Stimulated activated memory B cell treated with anti-CD40 and anti-IgM and Interleukin-4, amounts not matched to agents 10 μg/mL and 1 μg/mL and 100 μg/mL, for 72 hours (primary cell): ENCODE measurements around the gene PRDM1.

ENCODE experiments used
- ATAC-seq: fragments of 150-1000 bp; cut with Tn5 transposase; 2 replicates; pipeline ENCODE4 v1.10.0; 2021
- H3K27ac Mint-ChIP-seq: one replicate; pipeline ENCODE4 v1.8.0; 2022; ENCODE audit warnings: mild to moderate bottlenecking, mixed read lengths
- H3K27me3 Mint-ChIP-seq: one replicate; pipeline ENCODE4 v1.8.0; 2022; ENCODE audit warnings: mixed read lengths
- H3K36me3 Mint-ChIP-seq: one replicate; pipeline ENCODE4 v1.8.0; 2022; ENCODE audit warnings: mixed read lengths
- H3K4me1 Mint-ChIP-seq: one replicate; pipeline ENCODE4 v1.8.0; 2022; ENCODE audit warnings: mixed read lengths
- H3K4me3 Mint-ChIP-seq: one replicate; pipeline ENCODE4 v1.8.0; 2022; ENCODE audit warnings: mild to moderate bottlenecking, moderate library complexity, mixed read lengths
- H3K9me3 Mint-ChIP-seq: one replicate; pipeline ENCODE4 v1.8.0; 2022; ENCODE audit warnings: mixed read lengths

Gene PRDM1

GRCh38 chr6:106099235-106099537 is 13.1 kb downstream of the PRDM1 start:
- no peaks in the 10 kb centered on the region for H3K9me3 Mint-ChIP-seq
- ATAC-seq = no peak
- H3K27me3 Mint-ChIP-seq = no peaks in the 10 kb centered on the region
- peaks cover 8% of the 10 kb centered on the region for H3K36me3 Mint-ChIP-seq
- peak overlapping the region; percentile 96 for H3K27ac Mint-ChIP-seq
- peak overlapping the region; percentile 98 for H3K4me3 Mint-ChIP-seq
- H3K4me1 Mint-ChIP-seq = peaks cover 79% of the 10 kb centered on the region

DNA sequence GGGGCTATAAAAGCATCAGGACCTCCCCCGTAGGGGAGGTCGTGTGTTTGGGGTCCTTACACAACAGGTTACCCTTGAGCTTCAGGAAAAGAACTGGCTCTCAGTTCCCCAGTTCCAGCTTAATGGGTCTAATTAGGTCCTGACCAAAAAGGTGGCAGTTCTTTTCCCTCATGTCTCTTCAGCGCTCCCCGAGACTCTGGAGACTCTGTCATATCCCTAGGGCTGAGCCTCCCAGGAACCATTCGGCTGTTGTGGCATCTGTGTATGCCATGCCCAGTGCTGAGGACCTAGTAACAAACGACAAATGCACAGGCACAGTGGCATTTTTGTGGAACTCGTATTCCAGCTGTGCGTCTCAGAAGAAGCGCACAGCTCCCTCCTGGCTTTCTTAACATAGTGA is 14.6 kb downstream of the PRDM1 start:
- Mint-ChIP-seq H3K36me3 (peaks cover 19% of the 10 kb centered on the region), H3K4me1 (peaks cover 71% of the 10 kb centered on the region), H3K4me3 (no peak overlapping the region), H3K27ac (peak overlapping the region; percentile 45), H3K9me3 (no peaks in the 10 kb centered on the region), H3K27me3 (no peaks in the 10 kb centered on the region)
- no peak for ATAC-seq

DNA sequence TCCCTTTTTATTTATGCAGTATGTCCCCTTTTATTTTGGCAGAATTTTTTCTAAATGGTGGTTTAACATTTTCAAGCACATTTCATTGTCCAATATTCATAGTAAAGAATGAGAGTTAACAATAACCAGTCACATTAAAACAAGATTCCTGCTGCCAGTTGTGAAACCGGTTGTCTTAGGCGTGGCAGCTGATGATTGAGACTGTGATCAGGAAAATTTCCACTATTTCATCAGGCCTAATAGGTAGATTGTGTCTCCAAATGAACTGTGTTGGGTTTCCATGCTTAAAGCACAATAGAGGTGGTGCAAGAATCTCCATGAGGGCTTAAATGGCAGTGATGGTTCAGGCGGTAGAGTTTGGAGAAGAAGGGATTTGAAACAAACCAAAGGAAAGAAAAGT is 15.3 kb downstream of the PRDM1 start:
- Mint-ChIP-seq H3K27ac (peak overlapping the region; percentile 45), H3K27me3 (no peaks in the 10 kb centered on the region), H3K9me3 (no peaks in the 10 kb centered on the region), H3K4me3 (no peak overlapping the region), H3K4me1 (peaks cover 71% of the 10 kb centered on the region), H3K36me3 (peaks cover 21% of the 10 kb centered on the region)
- no peak for ATAC-seq

GRCh38 chr6:106102034-106102433 is 15.9 kb downstream of the PRDM1 start:
- peaks cover 26% of the 10 kb centered on the region for H3K36me3 Mint-ChIP-seq
- no peaks in the 10 kb centered on the region for H3K9me3 Mint-ChIP-seq
- peak; percentile 49 for ATAC-seq
- H3K4me3 Mint-ChIP-seq = no peak overlapping the region
- H3K27ac Mint-ChIP-seq = peak overlapping the region; percentile 45
- peaks cover 70% of the 10 kb centered on the region for H3K4me1 Mint-ChIP-seq
- no peaks in the 10 kb centered on the region for H3K27me3 Mint-ChIP-seq

DNA sequence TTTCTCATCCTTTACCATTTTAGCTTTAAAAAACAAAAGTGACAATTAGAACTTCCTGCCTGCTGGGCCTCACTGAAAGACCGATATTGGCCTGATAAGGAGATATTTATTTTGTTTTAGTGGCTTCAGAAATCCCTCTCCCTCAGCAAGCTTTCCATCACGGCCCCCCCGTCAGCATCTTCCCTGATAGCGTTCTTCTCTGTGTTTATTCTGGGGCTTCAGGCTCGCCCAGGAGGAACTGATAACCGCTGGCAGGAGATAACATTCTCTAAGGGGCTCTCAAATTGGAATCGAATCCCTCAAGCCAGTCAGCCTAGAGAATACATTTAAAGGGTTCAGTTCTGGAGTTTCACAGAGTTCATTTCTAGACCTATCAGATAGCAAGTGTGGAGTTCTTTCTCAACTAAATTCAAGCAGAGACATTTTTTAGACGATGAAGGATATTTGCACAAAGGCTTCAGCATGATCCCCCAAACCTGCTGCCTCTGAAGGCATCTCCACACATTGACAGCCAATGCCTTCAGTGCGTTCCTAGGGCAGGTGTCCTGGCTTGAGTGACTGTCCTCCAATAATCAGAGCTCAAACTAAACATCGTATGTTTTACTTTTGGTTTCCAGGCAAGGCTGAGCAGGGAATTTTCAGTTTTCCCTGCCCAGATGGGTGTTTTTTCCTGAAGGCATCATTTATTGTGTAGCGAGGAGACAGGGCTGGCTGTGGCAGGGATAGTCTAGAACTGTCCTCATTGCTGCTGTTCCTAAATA is 17.0 kb downstream of the PRDM1 start:
- Mint-ChIP-seq H3K9me3 (no peaks in the 10 kb centered on the region), H3K4me1 (peaks cover 59% of the 10 kb centered on the region), H3K36me3 (peaks cover 34% of the 10 kb centered on the region), H3K27me3 (no peaks in the 10 kb centered on the region), H3K4me3 (peak overlapping the region; percentile 44), H3K27ac (peak overlapping the region; percentile 22)
- no peak for ATAC-seq

DNA sequence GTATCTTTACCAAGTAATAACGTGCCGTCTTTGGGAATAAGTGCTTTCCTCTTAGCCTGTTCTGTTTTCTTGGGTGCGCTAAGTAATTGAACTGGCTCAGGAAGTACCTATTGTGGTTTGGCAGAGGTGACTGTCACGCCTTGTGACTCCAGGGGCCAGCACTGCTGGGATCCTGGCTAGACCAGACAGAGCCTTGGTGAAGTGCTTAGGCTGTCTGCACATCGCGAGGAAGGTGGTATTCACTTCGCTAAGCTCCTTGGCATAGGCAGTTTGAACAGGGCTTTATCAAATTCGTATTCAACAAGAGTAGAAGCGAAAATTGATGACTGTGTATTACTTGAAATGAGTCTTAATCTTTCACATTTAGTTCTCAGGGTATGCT is 17.6 kb downstream of the PRDM1 start:
- Mint-ChIP-seq H3K36me3 (peaks cover 39% of the 10 kb centered on the region), H3K27ac (peak overlapping the region; percentile 22), H3K4me3 (peak overlapping the region; percentile 44), H3K27me3 (no peaks in the 10 kb centered on the region), H3K4me1 (peaks cover 53% of the 10 kb centered on the region), H3K9me3 (no peaks in the 10 kb centered on the region)
- peak; percentile 68 for ATAC-seq

GRCh38 chr6:106104476-106104875 is 18.3 kb downstream of the PRDM1 start:
- Mint-ChIP-seq H3K4me1 (peaks cover 45% of the 10 kb centered on the region), H3K27ac (no peak overlapping the region), H3K9me3 (no peaks in the 10 kb centered on the region), H3K36me3 (peaks cover 39% of the 10 kb centered on the region), H3K4me3 (no peak overlapping the region), H3K27me3 (no peaks in the 10 kb centered on the region)
- ATAC-seq = no peak

- peaks cover 42% of the 10 kb centered on the region for H3K36me3 Mint-ChIP-seq
- no peaks in the 10 kb centered on the region for H3K9me3 Mint-ChIP-seq
- no peaks in the 10 kb centered on the region for H3K27me3 Mint-ChIP-seq
- H3K4me1 Mint-ChIP-seq = peaks cover 41% of the 10 kb centered on the region
- ATAC-seq = no peak
- H3K27ac Mint-ChIP-seq = no peak overlapping the region
- no peak overlapping the region for H3K4me3 Mint-ChIP-seq
Measured at GRCh38 chr6:106104941-106105340, 18.8 kb downstream of the PRDM1 start.

GRCh38 chr6:106105493-106105892 is 19.4 kb downstream of the PRDM1 start:
- H3K9me3 Mint-ChIP-seq = no peaks in the 10 kb centered on the region
- H3K27ac Mint-ChIP-seq = no peak overlapping the region
- peaks cover 45% of the 10 kb centered on the region for H3K36me3 Mint-ChIP-seq
- ATAC-seq = no peak
- no peaks in the 10 kb centered on the region for H3K27me3 Mint-ChIP-seq
- no peak overlapping the region for H3K4me3 Mint-ChIP-seq
- peaks cover 35% of the 10 kb centered on the region for H3K4me1 Mint-ChIP-seq

- no peaks in the 10 kb centered on the region for H3K27me3 Mint-ChIP-seq
- peaks cover 27% of the 10 kb centered on the region for H3K4me1 Mint-ChIP-seq
- H3K27ac Mint-ChIP-seq = no peak overlapping the region
- no peaks in the 10 kb centered on the region for H3K9me3 Mint-ChIP-seq
- no peak overlapping the region for H3K4me3 Mint-ChIP-seq
- peaks cover 37% of the 10 kb centered on the region for H3K36me3 Mint-ChIP-seq
- ATAC-seq = no peak
Measured at GRCh38 chr6:106106276-106107042, 20.3 kb downstream of the PRDM1 start.

DNA sequence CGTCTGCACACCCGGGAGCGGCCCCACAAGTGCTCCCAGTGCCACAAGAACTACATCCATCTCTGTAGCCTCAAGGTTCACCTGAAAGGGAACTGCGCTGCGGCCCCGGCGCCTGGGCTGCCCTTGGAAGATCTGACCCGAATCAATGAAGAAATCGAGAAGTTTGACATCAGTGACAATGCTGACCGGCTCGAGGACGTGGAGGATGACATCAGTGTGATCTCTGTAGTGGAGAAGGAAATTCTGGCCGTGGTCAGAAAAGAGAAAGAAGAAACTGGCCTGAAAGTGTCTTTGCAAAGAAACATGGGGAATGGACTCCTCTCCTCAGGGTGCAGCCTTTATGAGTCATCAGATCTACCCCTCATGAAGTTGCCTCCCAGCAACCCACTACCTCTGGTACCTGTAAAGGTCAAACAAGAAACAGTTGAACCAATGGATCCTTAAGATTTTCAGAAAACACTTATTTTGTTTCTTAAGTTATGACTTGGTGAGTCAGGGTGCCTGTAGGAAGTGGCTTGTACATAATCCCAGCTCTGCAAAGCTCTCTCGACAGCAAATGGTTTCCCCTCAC is 21.0 kb downstream of the PRDM1 start:
- H3K4me1 Mint-ChIP-seq = peaks cover 25% of the 10 kb centered on the region
- no peak overlapping the region for H3K4me3 Mint-ChIP-seq
- no peaks in the 10 kb centered on the region for H3K27me3 Mint-ChIP-seq
- H3K36me3 Mint-ChIP-seq = peaks cover 37% of the 10 kb centered on the region
- ATAC-seq = no peak
- H3K9me3 Mint-ChIP-seq = no peaks in the 10 kb centered on the region
- H3K27ac Mint-ChIP-seq = no peak overlapping the region

DNA sequence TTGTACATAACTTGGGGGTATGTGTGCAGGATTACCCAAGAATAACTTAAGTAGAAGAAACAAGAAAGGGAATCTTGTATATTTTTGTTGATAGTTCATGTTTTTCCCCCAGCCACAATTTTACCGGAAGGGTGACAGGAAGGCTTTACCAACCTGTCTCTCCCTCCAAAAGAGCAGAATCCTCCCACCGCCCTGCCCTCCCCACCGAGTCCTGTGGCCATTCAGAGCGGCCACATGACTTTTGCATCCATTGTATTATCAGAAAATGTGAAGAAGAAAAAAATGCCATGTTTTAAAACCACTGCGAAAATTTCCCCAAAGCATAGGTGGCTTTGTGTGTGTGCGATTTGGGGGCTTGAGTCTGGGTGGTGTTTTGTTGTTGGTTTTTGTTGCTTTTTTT is 22.0 kb downstream of the PRDM1 start:
- peaks cover 21% of the 10 kb centered on the region for H3K4me1 Mint-ChIP-seq
- no peaks in the 10 kb centered on the region for H3K9me3 Mint-ChIP-seq
- H3K4me3 Mint-ChIP-seq = no peak overlapping the region
- no peaks in the 10 kb centered on the region for H3K27me3 Mint-ChIP-seq
- H3K36me3 Mint-ChIP-seq = peaks cover 37% of the 10 kb centered on the region
- ATAC-seq = no peak
- H3K27ac Mint-ChIP-seq = no peak overlapping the region

DNA sequence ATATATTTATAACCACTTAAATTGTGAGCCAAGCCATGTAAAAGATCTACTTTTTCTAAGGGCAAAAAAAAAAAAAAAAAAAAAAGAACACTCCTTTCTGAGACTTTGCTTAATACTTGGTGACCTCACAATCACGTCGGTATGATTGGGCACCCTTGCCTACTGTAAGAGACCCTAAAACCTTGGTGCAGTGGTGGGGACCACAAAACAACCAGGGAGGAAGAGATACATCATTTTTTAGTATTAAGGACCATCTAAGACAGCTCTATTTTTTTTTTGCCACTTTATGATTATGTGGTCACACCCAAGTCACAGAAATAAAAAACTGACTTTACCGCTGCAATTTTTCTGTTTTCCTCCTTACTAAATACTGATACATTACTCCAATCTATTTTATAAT is 22.9 kb downstream of the PRDM1 start:
- H3K4me3 Mint-ChIP-seq = no peak overlapping the region
- H3K9me3 Mint-ChIP-seq = no peaks in the 10 kb centered on the region
- H3K36me3 Mint-ChIP-seq = peaks cover 37% of the 10 kb centered on the region
- H3K4me1 Mint-ChIP-seq = peaks cover 20% of the 10 kb centered on the region
- no peak for ATAC-seq
- H3K27ac Mint-ChIP-seq = no peak overlapping the region
- no peaks in the 10 kb centered on the region for H3K27me3 Mint-ChIP-seq

DNA sequence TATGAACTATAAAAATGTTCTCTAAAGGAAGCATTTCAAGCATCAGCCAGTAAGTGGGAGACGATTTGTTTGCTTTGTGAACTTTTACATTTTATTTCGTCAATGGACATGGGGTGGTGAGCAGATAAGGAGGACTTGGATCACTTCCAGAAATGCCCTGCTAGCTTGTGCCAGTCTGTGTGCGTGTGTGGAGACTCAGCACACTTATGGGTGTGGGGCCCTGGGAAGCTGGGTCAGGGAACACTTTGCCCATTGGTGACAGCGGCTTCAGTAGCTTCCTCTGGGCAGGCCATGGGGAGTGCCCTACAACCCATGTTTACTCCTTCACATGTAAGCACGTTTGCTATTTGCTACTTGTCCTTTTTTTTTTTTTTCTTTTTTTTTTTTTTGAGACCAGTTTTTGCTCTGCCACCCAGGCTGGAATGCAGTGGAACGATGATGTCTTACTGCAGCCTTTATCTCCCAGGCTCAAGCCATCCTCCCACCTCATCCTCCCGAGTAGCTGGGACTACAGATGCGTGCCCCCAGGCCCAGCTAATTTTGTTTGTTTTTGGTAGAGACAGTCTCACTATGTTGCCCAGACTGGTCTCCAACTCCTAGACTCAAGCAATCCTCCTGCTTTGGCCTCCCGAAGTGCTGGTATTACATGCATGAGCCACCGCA is 24.2 kb downstream of the PRDM1 start:
- H3K9me3 Mint-ChIP-seq = no peaks in the 10 kb centered on the region
- H3K36me3 Mint-ChIP-seq = peaks cover 30% of the 10 kb centered on the region
- H3K4me1 Mint-ChIP-seq = peaks cover 33% of the 10 kb centered on the region
- no peak overlapping the region for H3K27ac Mint-ChIP-seq
- no peaks in the 10 kb centered on the region for H3K27me3 Mint-ChIP-seq
- no peak for ATAC-seq
- H3K4me3 Mint-ChIP-seq = no peak overlapping the region

DNA sequence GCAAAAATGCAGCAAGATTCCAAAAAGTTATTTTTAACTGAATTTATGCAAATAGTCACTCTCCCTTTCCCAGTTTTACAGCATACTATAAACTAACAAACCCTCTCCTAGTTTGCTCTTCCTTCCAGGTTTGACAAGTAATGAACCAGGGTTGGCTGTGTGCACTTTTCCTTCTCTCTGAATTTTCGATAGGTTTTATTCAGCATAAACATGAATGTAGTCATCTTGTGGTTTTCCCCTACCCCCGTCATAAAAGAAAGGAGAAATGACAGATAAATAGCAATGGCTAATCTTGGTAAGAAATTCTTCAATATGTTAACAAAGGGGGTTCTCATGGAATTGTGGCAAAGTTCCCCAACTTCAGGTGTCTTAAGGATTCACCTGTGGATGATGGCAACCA is 26.3 kb downstream of the PRDM1 start:
- no peak for ATAC-seq
- no peak overlapping the region for H3K27ac Mint-ChIP-seq
- H3K9me3 Mint-ChIP-seq = no peaks in the 10 kb centered on the region
- H3K4me3 Mint-ChIP-seq = no peak overlapping the region
- H3K4me1 Mint-ChIP-seq = peaks cover 42% of the 10 kb centered on the region
- no peaks in the 10 kb centered on the region for H3K27me3 Mint-ChIP-seq
- H3K36me3 Mint-ChIP-seq = peaks cover 14% of the 10 kb centered on the region
